Measurements from ENCODE around the gene PRKRIP1.

PRKRIP1 gene

GRCh38 chr7:102387064-102387463 is 9.1 kb upstream of the PRKRIP1 start:
- no peak for DNase-seq (ENCODE audit: low read depth)
- H3K4me3 ChIP-seq (ENCODE audit: low read depth, low read length), result no peak overlapping the region
- no peak for TF ChIP-seq CTCF (IDR thresholded peaks at IDR 0.05; ENCODE audit: insufficient read depth, low read depth, low read length, missing control alignments)

GRCh38 chr7:102389810-102390209 is 6.4 kb upstream of the PRKRIP1 start:
- no peak overlapping the region for H3K4me3 ChIP-seq (ENCODE audit: low read depth, low read length)
- no peak for TF ChIP-seq CTCF (IDR thresholded peaks at IDR 0.05; ENCODE audit: insufficient read depth, low read depth, low read length, missing control alignments)
- DNase-seq (ENCODE audit: low read depth), result peak; percentile 77

- DNase-seq (ENCODE audit: low read depth), result peak; percentile 84
- peak; percentile 91 for TF ChIP-seq CTCF (IDR thresholded peaks at IDR 0.05; ENCODE audit: insufficient read depth, low read depth, low read length, missing control alignments)
- no peak overlapping the region for H3K4me3 ChIP-seq (ENCODE audit: low read depth, low read length)
Observed at GRCh38 chr7:102390697-102391484, 5.3 kb upstream of the PRKRIP1 start.

- no peak overlapping the region for H3K4me3 ChIP-seq (ENCODE audit: low read depth, low read length)
- no peak for TF ChIP-seq CTCF (IDR thresholded peaks at IDR 0.05; ENCODE audit: insufficient read depth, low read depth, low read length, missing control alignments)
- DNase-seq (ENCODE audit: low read depth), result no peak
Observed at GRCh38 chr7:102392330-102392729, 3.8 kb upstream of the PRKRIP1 start.

- no peak for DNase-seq (ENCODE audit: low read depth)
- TF ChIP-seq CTCF (IDR thresholded peaks at IDR 0.05; ENCODE audit: insufficient read depth, low read depth, low read length, missing control alignments), result no peak
- no peak overlapping the region for H3K4me3 ChIP-seq (ENCODE audit: low read depth, low read length)
Observed at GRCh38 chr7:102393467-102393866, 2.7 kb upstream of the PRKRIP1 start.

GRCh38 chr7:102395592-102395872 is 631 bp upstream of the PRKRIP1 start:
- DNase-seq (ENCODE audit: low read depth), result no peak
- TF ChIP-seq CTCF (IDR thresholded peaks at IDR 0.05; ENCODE audit: insufficient read depth, low read depth, low read length, missing control alignments), result no peak
- H3K4me3 ChIP-seq (ENCODE audit: low read depth, low read length), result peak overlapping the region; percentile 47

GRCh38 chr7:102396710-102397019 is 502 bp downstream of the PRKRIP1 start:
- TF ChIP-seq CTCF (IDR thresholded peaks at IDR 0.05; ENCODE audit: insufficient read depth, low read depth, low read length, missing control alignments), result no peak
- H3K4me3 ChIP-seq (ENCODE audit: low read depth, low read length), result peak overlapping the region; percentile 84
- no peak for DNase-seq (ENCODE audit: low read depth)
